Ishikawa (cell line): Measurements from ENCODE around the gene LNX2.

Source experiments
- CEBPB ChIP-seq: IDR thresholded peaks from 2 replicates; pipeline ENCODE4 v1.6.1; 2012
- CREB1 ChIP-seq: IDR thresholded peaks from 2 replicates; pipeline ENCODE4 v1.6.1; 2012; ENCODE audit warnings: low read depth
- EGR1 ChIP-seq: IDR thresholded peaks from 2 replicates; pipeline ENCODE4 v1.6.1; 2012
- RAD21 ChIP-seq: IDR thresholded peaks from 2 replicates; pipeline ENCODE4 v1.6.1; 2012; ENCODE audit warnings: low read depth
- REST ChIP-seq: IDR thresholded peaks from 2 replicates; pipeline ENCODE4 v1.6.1; 2012; ENCODE audit warnings: low read depth, mild to moderate bottlenecking
- TEAD4 ChIP-seq: IDR thresholded peaks from 2 replicates; pipeline ENCODE4 v1.6.1; 2012
- YY1 ChIP-seq: IDR thresholded peaks from 2 replicates; pipeline ENCODE4 v1.6.1; 2012; ENCODE audit warnings: low read depth
- ZBTB7A ChIP-seq: IDR thresholded peaks from 2 replicates; pipeline ENCODE4 v1.6.1; 2012; ENCODE audit warnings: low read depth
- TF ChIP-seq, protein P1 (sequence below): IDR thresholded peaks from 2 replicates; pipeline ENCODE4 v1.6.1; 2012
- TF ChIP-seq, protein P2 (sequence below): IDR thresholded peaks from 2 replicates; pipeline ENCODE4 v1.6.1; 2012

DNA sequence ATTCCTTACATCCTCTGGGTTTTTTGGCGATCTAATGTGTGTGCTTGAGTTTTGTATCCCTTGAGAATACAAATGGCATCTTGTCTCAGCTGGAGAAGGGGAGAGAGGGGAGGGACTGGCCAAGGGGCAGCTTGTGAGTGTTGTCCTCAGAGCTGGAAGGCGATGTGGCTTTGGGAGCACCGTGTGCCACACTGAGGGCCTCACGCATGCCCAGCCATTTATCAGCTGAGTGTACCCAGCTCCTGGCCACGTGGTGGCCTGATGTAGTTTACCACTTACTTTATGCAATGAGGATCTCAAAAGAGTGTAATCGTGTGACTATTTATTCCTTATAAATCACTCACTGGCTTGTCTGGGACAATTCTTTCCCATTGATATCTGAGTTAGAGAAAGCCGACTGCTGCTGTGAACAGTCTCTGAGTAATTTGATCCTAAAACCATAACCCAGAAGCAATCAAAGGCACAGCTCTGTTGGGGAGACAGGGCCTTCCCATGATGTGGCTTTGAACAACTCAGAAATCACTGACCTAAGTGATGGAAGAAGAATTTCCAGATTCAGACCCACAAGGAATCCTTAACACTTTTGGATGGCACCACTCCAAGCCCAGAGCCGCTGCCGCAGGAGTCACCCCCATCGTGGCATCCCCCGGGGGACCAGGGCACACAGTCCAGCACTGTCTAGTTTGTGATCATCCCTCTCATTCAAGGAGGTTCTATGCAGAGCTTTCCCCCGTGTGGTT lies 116.0 kb downstream of the LNX2 start:
- TF ChIP-seq, protein P1, sequence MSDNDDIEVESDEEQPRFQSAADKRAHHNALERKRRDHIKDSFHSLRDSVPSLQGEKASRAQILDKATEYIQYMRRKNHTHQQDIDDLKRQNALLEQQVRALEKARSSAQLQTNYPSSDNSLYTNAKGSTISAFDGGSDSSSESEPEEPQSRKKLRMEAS: no peak
- no peak for TF ChIP-seq REST
- no peak for TF ChIP-seq ZBTB7A
- TF ChIP-seq, protein P2, sequence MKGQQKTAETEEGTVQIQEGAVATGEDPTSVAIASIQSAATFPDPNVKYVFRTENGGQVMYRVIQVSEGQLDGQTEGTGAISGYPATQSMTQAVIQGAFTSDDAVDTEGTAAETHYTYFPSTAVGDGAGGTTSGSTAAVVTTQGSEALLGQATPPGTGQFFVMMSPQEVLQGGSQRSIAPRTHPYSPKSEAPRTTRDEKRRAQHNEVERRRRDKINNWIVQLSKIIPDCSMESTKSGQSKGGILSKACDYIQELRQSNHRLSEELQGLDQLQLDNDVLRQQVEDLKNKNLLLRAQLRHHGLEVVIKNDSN: no peak
- TF ChIP-seq TEAD4: no peak
- TF ChIP-seq YY1: no peak
- no peak for TF ChIP-seq CREB1
- TF ChIP-seq RAD21: no peak
- TF ChIP-seq EGR1: no peak
- no peak for TF ChIP-seq CEBPB
